ENCODE data around the gene CLEC4M.
A peak's percentile ranks its signal among the peaks of the same experiment; 100 is the strongest.

Gene CLEC4M, protein sequence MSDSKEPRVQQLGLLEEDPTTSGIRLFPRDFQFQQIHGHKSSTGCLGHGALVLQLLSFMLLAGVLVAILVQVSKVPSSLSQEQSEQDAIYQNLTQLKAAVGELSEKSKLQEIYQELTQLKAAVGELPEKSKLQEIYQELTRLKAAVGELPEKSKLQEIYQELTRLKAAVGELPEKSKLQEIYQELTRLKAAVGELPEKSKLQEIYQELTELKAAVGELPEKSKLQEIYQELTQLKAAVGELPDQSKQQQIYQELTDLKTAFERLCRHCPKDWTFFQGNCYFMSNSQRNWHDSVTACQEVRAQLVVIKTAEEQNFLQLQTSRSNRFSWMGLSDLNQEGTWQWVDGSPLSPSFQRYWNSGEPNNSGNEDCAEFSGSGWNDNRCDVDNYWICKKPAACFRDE

DNA sequence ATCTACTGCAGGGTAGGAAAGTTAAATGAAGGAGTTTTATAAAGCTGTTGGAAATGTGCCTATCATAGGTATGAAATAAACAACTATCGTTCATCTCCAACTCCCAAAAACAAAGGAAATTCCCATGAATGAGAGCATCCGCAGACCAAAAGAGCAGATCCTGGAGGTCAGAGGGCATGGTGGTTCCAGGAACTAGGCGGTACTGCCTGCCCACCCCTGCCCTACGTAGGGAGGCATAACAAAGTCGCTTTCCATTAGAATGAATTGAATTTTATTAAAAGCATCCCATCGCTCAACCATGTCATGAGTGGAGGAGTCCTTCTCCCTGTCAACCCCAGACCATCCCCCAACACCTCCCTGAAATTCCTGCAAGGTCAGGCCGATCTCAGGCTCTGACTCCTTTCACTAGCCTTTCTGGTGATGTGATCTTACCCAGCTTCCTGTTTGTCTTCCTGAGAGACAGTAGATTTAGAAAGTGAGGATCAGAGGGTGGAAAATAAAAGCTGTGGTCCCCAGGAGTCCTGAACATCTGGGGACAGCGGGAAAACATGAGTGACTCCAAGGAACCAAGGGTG lies at the start of gene CLEC4M:
TSS of gene CLEC4M (plus strand) at position 525 of the 575 bp plus-strand sequence. CDS start at position 549, 24 bp downstream.
- DNase-seq, result no peak

DNA sequence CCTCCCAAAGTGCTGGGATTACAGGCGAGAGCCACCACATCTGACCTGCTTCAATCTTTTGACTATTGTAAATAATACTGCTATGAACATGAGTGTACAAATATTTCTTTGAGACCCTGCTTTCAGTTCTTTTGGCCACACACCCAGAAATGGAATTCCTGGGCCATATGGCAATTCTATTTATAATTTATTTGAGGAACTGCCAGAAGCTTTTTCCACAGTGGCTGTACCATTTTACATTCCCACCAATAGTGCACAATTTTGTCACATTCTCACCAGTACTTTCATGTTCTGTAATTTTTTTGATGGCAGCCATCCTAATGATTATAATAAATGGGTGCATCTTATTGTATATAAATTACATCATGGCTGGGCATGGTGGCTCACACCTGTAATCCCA lies 47.4 kb upstream of the CLEC4M start:
- DNase-seq, result no peak

DNA sequence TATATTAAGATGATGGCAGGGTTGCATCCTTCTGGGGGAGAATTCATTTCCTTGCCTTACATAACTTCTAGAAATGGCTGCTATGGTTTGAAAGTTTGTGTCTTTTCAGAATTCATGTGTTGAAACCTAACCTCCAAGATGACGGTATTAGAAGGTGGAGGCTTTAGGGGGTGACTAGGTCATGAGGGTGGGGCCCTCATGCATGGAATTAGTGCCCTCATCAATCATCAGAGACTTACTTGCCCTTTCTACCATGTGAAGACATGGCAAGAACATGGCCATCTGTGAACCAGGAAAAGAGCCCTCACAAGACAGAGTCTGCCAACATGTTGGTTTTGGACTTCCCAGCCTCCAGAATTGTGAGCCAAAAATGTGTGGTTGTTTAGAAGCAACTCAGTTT lies 46.3 kb upstream of the CLEC4M start:
- no peak for DNase-seq

DNA sequence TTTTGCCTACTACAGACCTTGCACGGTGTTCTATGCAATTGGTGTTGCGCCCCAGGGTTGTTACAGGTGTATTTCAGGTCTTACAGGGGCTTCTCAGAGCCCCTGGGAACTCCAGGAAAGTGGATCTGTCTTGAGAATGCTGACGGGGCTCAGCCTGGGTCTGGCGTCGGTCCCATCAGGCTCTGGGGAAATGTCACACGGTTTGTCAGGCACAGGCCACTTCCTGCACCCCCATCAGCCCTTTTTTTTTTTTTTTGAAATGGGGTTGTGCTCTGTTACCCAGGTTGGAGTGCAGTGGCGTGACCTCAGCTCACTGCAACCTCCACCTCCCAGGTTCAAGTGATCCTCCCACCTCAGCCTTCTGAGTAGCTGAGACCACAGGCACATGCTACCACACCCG lies 44.4 kb upstream of the CLEC4M start:
- DNase-seq, result no peak

DNA sequence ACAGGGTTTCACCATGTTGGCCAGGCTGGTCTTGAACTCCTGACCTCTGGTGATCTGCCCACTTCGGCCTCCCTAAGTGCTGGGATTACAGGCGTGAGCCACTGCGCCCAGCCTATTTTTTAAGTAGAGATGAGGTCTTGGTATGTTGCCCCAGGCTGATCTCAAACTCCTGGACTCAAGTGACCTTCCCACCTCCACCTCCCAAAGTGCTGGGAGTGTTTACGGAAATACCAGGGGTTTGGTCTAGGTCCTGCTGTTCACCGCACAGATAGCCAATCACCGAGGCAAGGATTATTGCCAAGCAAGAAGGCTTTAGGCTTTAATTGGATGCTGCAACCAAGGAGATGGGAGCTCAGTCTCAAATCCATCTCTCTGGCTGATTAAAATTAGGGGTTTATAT lies 42.7 kb upstream of the CLEC4M start:
- no peak for DNase-seq

DNA sequence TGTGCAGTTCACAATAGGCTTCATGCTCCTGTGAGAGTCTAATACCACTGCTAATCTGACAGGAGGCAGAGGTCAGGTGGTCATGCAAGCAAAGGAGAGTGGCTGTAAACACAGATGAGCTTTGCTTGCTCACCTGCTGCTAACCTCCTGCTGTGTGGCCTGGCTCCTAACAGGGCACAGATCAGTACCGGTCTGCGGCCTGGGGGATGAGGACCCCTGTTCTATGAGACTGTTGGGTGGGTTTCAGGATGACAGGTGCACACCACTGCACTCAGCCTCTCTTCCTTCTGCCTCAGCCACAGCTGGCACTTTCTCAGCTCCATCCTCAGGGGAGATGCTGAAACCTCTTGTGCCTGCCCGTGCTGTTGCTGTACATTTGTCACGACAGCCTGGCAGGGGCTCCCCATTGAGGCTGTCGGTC lies 40.8 kb upstream of the CLEC4M start:
- DNase-seq, result peak; percentile 42

DNA sequence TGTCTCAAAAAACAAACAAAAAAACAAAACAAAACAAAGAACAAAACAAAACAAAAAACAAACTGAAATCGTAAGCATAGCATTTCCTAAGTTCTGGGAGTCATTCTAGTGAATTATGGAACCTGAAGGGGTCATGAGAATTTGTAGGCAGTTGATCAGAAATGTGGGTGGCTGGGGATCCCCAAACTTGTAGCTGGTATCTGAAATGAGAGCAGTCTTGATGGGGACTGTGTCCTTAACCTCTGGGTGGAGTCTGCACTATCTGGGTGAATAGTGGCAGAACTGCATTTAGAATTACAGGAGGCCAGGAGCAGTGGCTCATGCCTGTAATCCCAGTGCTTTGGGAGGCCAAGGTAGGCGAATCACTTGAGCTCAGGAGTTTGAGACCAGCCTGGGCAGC lies 37.3 kb upstream of the CLEC4M start:
- DNase-seq, result no peak

DNA sequence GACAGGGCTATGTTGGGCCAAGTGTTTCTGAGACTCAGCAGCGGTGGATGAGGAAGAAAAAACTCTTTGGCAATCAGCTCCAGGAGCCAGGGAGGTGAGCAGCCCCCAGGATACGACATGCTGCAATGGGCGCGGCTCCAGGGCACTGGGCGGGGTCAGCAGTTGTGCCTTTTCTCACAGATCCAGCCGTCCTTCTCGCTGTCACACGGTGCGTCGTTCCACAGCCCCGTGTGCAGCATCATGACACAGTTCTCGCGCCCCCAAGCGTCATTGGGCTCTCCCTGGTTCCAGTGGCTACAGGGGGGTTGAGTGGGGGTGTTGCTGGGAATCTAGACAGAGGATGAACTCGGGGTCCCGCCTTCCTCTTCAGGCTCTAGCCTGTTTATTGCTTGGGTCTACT lies 33.8 kb upstream of the CLEC4M start:
- DNase-seq, result peak; percentile 33

DNA sequence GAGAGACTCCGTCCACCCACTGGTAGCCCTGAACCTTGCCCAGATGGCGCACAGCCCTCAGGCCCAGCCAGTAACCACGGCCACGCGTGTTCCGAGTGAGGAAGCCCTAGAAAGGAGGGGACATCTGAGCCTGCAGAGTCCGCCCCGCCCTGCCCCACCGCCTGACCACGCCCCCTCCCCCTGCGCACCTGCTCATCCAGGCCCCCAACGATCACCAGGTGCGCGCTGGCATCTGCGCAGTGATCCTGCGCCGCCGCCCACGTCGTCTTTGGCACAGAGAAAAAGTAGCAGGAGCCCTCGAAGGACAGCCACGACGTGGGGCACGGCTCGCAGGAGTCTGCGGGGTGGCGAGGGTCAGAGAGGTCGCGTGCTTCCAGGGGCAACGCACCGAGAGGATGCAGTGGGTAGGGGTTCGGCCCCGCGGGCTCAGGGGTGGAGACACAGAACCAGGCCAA lies 33.2 kb upstream of the CLEC4M start:
- peak; percentile 62 for DNase-seq

DNA sequence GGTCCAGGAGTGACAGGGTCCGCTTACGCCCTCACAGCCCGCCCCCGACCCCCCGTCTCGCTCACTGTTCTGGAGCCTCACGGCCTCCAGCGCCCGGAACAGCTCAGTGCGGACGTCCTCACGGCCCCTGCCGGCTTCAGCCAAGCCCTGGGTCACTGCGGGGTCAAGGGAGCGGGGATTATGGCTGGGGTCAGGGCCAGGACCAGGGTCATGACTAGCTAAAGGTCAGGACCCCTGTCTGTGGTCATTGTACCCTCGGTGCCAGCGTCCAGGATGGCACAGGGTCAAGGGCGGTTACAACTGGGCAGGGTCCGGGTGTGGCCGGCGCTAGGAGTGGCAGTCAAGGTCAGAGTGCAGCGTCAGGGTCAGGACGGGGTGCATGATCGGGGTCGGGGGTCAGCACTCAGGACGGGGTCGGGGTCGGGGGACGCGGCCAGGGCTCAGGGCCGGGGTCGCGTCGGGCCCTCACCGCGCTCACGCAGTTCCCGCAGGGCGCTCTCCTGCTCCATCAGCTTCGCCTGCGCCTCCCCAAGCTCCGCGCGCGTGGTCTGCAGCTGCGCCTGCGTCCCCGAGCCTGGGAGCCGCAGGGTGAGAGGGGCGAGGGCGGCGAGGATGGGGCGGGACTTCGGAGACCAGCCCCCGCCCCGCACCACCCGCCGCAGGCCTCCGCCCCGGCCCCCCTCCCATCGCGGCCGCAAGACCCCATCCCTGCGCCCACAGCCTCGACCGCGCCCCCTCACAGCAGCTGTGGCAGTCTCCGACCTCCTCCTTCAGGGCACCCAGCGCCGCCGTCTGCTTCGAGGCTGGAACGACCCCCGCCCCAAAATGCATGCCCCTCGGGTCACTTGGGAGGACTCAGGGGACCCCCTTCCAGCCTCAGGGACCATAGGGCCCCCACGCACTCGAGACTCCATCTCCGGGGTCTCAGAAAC lies 32.5 kb upstream of the CLEC4M start:
- no peak for DNase-seq

DNA sequence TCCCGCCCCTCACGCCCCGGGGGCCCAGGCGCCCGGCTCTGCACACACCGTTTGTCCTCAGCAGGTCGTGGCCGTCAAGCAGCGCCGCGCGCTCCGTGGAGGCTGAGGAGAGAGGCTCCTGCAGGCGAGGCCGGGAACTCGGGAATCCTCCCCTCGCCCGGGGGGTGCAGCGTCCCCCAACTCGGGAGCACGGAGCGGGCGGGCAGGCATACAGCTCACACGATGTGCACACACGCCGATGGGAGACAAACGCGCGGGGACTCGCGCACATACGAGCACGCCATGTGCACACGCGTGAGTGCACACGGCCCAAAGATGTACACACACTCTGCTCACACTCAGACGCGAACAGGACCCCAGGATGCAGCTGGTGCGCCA lies 31.8 kb upstream of the CLEC4M start:
- no peak for DNase-seq

DNA sequence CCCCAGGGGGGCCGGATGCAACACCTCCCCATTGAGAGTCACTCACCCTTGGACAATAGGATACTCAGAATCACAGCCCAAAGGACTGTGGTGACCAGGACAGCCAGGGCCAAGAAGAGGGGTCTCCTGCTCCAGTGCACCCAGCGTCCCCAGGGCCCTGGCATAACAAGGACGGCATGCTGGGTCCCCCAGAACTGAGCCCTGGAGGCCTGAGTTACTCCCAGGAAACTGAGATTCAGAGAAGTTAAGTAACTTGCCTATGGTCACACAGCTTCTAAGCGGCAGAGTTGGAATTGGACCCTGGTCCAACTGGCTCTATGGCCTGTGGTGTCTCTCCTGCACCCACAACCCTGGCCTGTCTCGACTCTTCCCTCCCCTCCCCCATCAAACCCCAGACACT lies 31.4 kb upstream of the CLEC4M start:
- DNase-seq, result no peak

DNA sequence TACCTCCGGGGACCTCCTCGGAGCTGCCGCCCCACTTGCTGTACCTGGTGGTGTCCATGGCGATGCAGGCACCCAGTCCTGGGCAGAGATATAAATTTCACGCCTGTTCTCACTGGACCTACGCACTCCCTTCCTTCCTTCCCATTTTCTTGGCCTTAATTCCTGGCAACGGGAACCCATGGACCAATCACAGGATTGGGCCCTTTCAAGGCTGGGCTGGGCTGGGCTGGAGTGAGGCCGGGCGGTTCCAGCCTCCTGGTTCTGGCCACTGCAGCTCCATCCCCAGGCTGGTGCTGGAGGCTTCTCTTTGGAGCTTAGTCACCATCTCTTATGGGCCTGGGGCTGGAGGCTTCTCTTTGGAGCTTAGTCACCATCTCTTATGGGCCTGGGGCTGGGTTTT lies 31.0 kb upstream of the CLEC4M start, which contains the start of gene CLEC4G:
TSS of gene CLEC4G (minus strand) at position 66 of the 400 bp plus-strand sequence. CDS start at position 58, 8 bp downstream.
- no peak for DNase-seq

DNA sequence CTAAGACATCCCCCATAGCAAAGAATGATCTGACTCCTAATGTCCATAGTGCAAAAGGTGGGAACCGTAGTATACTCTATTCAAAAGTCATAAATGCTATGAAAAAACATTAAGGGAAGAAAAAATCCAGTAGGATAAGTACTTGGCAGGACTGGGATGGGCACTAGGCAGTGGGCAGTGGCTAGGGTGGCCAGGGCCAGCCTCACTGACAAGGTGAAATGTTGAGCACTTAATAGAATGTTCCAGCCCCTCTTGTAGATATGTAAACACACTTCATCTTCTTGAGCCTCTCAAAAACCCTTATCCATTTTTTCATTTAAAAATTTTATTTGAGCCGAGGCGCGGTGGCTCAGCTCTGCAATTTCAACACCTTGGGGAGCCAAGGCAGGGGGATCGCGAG lies 29.7 kb upstream of the CLEC4M start:
- DNase-seq, result no peak

DNA sequence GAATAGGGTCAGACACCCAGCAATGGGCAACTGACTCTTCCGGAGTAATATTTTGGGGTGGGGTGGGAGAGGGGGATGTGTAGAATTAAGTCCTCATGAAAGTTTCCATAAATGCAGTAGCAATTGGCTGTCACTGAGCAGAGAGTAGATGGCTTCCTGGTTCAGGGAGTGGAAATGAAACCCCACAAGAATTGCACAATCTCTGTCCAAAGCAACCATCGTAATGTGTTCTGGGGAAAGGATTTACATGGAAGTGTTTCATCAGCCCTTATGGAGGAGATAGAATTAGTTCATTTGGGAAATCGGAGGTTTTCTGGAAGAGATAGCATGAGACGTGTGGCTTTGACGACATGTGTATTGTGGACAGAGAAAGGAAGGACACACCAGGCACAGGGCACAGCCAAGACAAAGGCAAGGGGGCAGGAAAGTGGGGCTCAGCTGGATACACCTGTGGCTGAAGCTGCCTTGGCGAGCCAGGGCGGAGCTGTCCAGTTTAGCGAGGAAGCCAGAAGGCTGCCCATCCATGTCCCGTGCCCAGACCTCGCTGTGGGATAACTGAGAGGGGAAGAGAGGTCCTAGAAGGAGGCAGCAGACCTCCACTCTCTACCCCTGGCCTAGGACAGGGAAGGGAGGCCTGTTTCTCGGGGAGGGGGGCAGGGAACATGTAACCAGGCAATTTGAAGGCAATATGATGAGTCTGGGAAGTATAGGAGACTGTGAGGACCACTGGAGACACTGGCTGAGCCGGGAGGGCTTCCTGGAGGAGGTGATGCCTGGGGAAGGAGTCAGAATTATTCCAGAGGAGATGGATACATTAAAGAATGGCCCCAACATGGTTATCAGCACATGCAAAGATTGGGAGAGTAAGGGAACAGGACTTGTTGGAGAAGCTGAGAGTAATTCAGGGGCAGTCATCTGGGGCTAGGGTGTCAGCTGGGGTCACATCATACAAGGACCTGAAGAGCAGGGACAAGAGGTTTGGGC lies 28.5 kb upstream of the CLEC4M start:
- DNase-seq, result no peak

DNA sequence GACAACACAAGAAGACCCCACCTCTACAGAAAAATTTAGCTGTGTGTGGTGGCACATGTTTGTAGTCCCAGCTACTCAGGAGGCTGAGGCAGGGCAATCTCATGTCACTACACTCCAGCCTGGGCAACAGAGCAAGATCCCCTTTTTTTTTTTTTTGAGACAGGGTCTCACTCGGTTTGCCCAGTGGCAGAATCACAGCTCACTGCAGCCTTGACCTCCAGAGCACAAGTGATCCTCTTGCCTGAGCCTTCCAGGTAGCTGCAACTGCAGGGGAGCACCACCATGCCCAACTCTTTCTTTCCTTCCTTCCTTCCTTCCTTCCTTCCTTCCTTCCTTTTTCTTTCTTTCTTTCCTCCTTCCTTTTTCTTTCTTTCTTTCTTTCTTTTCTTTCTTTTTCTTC lies 26.9 kb upstream of the CLEC4M start:
- no peak for DNase-seq

DNA sequence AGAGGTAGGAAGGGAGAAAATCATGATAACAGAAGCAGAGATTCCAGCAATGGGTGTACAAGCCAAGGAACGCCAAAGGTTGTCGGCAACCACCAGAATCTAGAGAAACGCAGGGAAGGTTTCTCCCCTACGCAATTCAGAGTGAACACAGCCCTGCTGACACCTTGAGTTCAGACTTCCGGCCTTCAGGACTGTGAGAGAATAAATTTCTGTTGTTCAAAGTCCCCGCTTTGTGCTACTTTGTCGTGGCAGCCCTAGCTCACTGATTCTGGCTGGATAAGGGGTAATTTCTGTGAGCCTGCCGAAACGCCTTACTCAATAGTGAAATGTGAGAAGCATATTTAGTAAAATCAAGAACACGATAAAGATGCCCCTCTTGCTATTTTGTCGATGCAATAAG lies 25.8 kb upstream of the CLEC4M start:
- peak; percentile 52 for DNase-seq

DNA sequence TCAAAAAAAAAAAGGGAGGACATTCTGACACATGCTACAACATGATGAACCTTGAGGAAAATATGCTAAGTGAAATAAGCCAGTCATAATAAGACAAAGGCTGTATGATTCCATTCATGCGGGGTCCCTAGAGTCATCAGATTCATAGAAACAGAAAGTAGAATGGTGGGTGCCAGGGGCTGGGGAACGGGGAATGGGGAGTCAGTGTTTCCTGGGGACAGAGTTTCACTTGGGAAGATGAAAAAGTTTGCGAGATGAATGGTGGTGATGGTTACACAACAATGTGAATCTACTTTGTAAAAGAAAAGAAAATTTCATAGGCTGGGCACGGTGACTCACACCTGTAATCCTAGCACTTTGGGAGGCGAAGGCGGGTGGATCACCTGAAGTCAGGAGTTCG lies 25.0 kb upstream of the CLEC4M start:
- DNase-seq, result no peak

DNA sequence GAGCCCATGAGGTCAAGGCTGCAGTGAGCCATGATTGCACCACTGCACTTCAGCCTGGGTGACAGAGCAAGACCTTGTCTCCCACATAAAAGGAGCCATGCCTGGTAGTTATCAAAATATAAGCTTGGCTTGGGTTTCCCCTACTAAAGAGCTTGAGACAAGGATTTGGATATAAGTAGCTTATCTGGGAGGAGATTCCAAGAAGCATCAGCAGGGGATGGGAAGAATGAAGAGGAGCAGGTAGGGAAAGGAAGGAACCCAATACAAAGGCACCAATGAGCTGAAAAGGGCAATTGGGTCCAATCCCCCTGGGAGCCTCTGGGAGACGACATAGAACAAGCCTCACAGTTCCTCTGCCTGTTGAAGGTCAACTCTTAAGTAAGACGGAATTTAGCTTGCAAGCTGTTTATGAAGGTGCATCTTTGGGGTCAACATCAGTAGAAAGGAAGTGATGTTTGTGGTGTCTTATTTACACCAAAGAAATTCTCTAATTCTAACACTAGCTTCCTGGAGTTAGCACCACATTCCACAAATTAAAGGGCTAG lies 23.8 kb upstream of the CLEC4M start:
- DNase-seq, result no peak

DNA sequence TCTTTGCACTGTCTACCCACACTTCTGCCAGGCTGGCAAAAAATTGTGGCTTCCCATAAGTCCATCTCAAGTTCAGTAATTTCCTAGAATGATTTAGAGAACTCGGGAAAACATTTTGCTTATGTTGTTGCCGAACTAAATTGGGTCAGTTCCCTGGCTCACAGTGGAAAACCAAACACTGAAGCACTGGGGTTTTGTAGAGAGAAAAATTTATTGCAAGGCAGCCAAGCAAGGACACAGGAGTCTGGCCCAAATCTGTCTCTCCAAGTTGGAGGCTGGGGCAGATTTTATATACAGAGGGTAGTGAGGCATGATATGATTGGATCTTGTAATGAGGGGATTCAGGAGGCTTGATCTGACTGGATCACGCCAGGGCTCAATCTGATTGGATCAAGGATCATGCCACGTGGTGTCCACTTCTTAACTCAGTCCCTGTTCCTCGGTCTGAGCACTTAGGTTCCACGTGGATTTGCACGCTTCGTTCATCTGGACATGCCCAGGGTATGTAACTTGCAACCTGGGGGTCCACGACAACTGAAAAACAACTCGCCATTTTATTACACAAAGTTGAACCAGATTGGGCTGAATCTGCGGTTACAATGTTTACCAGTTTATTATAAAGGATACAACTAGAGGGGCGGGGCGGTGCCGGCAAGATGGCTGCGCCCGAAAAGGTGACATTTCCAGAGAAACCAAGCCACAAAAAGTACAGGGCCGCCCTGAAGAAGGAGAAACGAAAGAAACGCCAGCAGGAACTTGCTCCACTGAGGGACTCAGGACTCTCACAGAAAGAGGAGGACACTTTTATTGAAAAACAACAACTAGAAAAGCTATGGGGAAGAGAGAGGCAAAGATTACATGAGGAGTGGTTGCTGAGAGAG lies 23.0 kb upstream of the CLEC4M start:
- DNase-seq, result no peak

DNA sequence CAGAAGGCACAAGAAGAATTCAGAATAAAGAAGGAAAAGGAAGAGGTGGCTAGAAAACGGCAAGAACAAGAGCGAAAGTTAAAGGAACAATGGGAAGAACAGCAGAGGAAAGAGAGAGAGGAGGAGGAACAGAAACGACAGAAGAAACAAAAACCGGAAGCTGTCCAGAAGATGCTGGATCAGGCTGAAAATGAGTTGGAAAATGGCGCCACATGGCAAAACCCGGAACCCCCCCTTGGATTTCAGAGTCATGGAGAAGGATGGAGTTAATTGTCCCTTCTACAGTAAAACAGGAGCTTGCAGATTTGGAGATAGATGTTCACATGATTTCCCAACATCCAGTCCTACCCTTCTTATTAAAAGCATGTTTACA lies 22.4 kb upstream of the CLEC4M start:
- DNase-seq, result no peak
